WTC11 (cell line): ENCODE measurements around the gene TAS2R31. TPM values are rescaled to one million over a fixed set of nuclear protein-coding genes. Genes with fewer than 3 reads are reported as not detected.

Experiments used
- JAZF1 ChIP-seq: fragments of 250-450 bp; sonication (Bioruptor Pico); IDR thresholded peaks from 2 replicates; pipeline ENCODE4 v1.9.0; 2021; ENCODE audit warnings: moderate library complexity, mild to moderate bottlenecking, inconsistent platforms
- total RNA-seq: library from RNA; stranded (reverse); gene quantifications from 3 replicates; pipeline ENCODE4 v1.2.3, GENCODE V29; 2021
- TF ChIP-seq, protein P1 (sequence below): sonication (generic); formaldehyde crosslinking; IDR thresholded peaks from 2 replicates; pipeline ENCODE4 v1.8.1; 2023; ENCODE audit warnings: mild to moderate bottlenecking, moderate library complexity, missing genetic modification reagents

Gene TAS2R31
- total RNA-seq, 1 experiment from 2014 or later: 1.9 TPM

DNA sequence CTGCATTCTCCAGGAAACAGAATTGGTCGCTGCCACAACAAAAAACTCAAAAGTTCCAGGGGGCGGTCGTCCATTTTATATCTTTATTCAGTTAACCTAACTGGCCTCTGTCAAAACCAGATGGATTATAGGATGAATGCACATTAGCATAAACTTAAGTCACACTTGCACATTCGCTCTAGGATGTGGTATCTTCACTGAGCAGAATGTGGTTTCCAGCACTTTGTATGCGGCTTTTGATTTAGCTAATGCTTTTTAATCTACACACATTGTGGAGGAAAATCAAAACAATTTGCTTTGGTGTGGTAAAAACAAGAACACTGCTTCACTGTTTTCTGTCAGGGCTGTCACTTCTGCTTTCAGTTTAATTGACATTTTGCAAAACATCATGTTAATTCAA is 49.0 kb downstream of the TAS2R31 start (continued):
- no peak for TF ChIP-seq JAZF1 (CRISPR knock-in tag)
- TF ChIP-seq, protein P1, sequence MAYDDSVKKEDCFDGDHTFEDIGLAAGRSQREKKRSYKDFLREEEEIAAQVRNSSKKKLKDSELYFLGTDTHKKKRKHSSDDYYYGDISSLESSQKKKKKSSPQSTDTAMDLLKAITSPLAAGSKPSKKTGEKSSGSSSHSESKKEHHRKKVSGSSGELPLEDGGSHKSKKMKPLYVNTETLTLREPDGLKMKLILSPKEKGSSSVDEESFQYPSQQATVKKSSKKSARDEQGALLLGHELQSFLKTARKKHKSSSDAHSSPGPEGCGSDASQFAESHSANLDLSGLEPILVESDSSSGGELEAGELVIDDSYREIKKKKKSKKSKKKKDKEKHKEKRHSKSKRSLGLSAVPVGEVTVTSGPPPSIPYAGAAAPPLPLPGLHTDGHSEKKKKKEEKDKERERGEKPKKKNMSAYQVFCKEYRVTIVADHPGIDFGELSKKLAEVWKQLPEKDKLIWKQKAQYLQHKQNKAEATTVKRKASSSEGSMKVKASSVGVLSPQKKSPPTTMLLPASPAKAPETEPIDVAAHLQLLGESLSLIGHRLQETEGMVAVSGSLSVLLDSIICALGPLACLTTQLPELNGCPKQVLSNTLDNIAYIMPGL (CRISPR knock-in tag): no peak

Other genes starting within 250 kb of the TAS2R31 start
- gene TAS2R7, start 228.8 kb downstream of the TAS2R31 start, total RNA-seq: not detected in 3 replicates
- not detected in 3 replicates for gene TAS2R8, start 224.1 kb downstream of the TAS2R31 start, total RNA-seq
- gene TAS2R9, start 221.2 kb downstream of the TAS2R31 start, total RNA-seq: not detected in 3 replicates
- gene TAS2R10, start 205.0 kb downstream of the TAS2R31 start, total RNA-seq: not detected in 3 replicates
- 0.87 to 2.7 TPM (median 1.6 TPM) in 3 replicates for gene PRR4, start 181.9 kb downstream of the TAS2R31 start, total RNA-seq
- 6.7 to 15.1 TPM (median 8.1 TPM) in 3 replicates for gene PRH1, start 147.2 kb downstream of the TAS2R31 start, total RNA-seq
- gene TAS2R13, start 121.8 kb downstream of the TAS2R31 start, total RNA-seq: 0.37 to 0.62 TPM (median 0.37 TPM) in 3 replicates
- 0.52 TPM in 1 of 3 replicates, not detected in the others for gene PRH2, start 102.2 kb downstream of the TAS2R31 start, total RNA-seq
- 1.1 to 1.3 TPM (median 1.1 TPM) in 3 replicates for gene TAS2R14, start 92.1 kb downstream of the TAS2R31 start, total RNA-seq
- gene TAS2R50, start 44.5 kb downstream of the TAS2R31 start, total RNA-seq: 0.25 to 0.73 TPM (median 0.59 TPM) in 3 replicates
- gene TAS2R20, start 33.1 kb downstream of the TAS2R31 start, total RNA-seq: 0.73 to 0.81 TPM (median 0.73 TPM) in 3 replicates
- gene TAS2R19, start 8.8 kb downstream of the TAS2R31 start, total RNA-seq: 1.0 to 1.4 TPM (median 1.1 TPM) in 3 replicates
- gene TAS2R46, start 30.9 kb upstream of the TAS2R31 start, total RNA-seq: 0.44 to 0.85 TPM (median 0.69 TPM) in 3 replicates
- 0.28 to 0.55 TPM (median 0.53 TPM) in 3 replicates for gene TAS2R43, start 60.9 kb upstream of the TAS2R31 start, total RNA-seq
- 1.2 to 1.7 TPM (median 1.4 TPM) in 3 replicates for gene TAS2R30, start 103.2 kb upstream of the TAS2R31 start, total RNA-seq
- 11.8 to 12.3 TPM (median 12.2 TPM) in 3 replicates for gene SMIM10L1, start 139.8 kb upstream of the TAS2R31 start, total RNA-seq
- not detected in 3 replicates for gene TAS2R42, start 155.5 kb upstream of the TAS2R31 start, total RNA-seq
- gene PRB3, start 238.3 kb upstream of the TAS2R31 start, total RNA-seq: 0.77 to 1.2 TPM (median 1.2 TPM) in 3 replicates